Measurements from ENCODE around the gene DCTN4.

Gene DCTN4

DNA sequence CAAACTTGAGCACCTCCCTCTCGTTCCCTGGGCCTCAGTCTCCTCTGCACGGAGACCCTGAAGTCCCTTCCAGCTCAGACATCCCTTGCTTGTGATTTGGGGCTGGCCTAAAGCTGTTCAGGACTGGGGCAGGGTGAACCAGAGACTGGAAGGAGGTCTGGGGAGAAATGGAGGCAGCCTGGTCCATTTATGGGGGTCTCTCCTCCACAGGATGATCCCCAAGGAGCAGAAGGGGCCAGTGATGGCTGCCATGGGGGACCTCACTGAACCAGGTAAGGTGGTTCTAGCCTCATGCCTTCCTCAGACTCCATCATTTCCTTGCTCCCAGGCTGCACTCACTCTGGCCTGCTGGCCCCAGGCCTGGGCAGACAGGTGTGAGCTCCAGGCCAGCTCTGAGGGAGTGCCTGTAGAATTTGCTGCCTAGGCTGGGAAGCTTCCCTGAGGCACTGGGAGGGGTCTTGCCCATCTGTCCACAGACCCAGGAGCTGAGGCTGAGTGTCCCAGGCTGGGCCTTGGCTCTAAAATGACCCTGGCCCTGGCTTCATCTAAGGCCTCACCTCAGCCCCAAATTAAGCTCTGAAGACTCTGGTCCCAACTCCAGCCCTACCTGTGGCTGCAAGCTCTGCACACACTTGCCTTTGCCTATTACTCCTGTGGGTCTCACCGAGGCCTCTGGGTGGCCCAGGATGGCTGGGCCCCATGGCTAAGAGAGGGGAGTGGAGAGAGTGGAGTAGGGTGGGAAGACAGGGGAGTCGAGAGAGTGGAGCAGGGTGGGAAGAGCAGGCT is 95.9 kb downstream of the DCTN4 start:
- DNase-seq = no peak

DNA sequence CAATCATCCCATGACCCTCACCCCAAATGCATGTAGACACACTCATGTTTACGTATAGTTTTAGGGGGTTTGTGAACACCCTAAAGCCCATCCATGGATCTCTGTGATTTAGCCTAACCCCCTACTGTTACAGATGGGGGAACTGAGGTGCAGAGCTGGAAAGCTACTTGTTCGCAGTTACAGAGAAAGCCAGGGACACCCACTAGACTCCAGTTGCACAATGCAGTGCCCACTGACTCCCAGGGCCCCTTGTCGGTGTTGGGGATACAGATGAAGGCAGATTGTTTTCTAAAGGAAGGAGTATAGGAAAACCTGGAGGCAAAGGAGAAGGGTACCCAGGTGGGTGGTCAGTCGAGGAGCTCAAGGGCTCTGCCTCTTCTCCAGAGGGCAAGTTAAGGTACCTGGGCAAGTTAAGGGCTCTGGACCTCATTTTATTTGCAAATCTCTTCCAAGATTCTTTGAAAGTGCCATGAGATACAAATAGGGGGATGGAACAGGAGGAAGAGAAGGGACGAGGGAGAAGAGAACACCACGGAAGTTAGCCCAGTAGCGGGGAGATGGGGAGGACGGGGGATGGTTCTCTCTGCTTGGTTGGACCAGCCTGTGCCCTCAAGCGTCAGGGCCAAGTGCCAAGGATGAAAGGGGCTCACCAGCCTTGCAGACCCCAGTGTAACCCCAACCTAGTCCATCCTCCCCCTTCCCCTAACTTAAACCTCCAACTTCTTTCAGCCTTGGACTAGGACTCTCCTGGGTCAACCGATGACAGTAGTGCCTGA is 96.8 kb downstream of the DCTN4 start:
- no peak for DNase-seq

- no peak for DNase-seq
Observed at GRCh38 chr5:150661086-150661485, 97.7 kb downstream of the DCTN4 start, which contains the start of gene MYOZ3. MYOZ3 (plus strand) TSS chr5:150661251; CDS start chr5:150662942, 1,691 bp downstream.

DNA sequence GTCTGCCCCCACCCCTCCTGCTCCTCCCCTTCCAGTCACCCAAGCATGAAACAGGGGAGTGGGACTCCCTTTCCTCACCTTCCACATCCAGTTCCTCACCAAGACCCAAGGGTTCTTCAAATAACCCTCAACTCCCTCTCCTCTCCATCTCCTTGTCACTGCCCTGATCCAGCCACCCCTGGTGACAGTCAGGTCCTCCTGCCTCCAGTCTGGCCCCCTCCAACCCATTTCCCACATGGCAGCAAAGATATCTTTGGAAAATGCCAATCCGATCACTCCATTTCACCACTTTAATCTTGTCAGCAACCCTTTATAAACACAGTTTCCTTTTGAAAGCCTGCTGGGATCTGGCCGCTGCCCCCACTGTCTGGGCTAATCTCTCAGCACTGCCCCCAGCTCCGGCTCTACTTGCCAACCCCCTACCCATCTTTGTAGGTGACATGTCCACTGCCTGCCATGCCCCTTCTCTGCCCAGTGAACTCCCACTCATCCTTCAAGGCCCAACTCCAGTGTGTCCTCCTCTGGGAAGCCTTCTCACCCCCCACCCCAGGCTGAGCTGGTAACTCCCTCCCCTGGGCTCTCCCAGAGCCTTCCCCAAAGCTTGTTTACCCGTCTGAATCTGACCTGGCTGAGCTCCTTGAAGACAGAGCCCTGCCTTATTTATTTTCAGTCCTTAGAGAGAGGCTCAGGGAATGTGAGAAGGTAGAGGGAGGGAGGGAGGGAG is 98.5 kb downstream of the DCTN4 start:
- DNase-seq = no peak

- no peak for DNase-seq
Observed at GRCh38 chr5:150659360-150660107, 99.3 kb downstream of the DCTN4 start.

GRCh38 chr5:150658699-150659265 is 100.0 kb downstream of the DCTN4 start:
- DNase-seq = no peak

Measured in SW 1271 (cell line).